Measurements from ENCODE around the gene DYRK1A. TPM values are rescaled to one million over a fixed set of nuclear protein-coding genes. Genes with fewer than 3 reads are reported as not detected.

Gene DYRK1A
- total and polyA plus RNA-seq, 10 of the 15 experiments (the other 5 are each of a cell fraction or from before 2014, with no cell fraction given): 2.4 to 68.6 (median 30.7) TPM

GRCh38 chr21:37478794-37479193 lies 112.2 kb downstream of the DYRK1A start:
- BruUV-seq (replicated peaks): no TSS peak

More at GRCh38 chr21:37478794-37479193, 112.2 kb downstream of the DYRK1A start:
- Histone ChIP-seq H3K27ac (ENCODE audit: control insufficient read depth, insufficient read depth) (no peak overlapping the region), H3K36me3 (ENCODE audit: control insufficient read depth in 2 of 2, insufficient read depth in 2 of 2, low read length in 1 of 2) (peaks cover 8 to 27% of the 10 kb centered on the region in 2 experiments), H2AFZ (ENCODE audit: control insufficient read depth, low read depth, low read length) (no peak overlapping the region), H3K4me1 (ENCODE audit: control insufficient read depth, insufficient read depth, low read length) (no peaks in the 10 kb centered on the region), H3K79me2 (ENCODE audit: control insufficient read depth, insufficient read depth, low read length) (peaks cover 27% of the 10 kb centered on the region), H3K4me2 (ENCODE audit: control insufficient read depth, insufficient read depth) (no peak overlapping the region), H3K27me3 (replicated peaks in 1 of 2; ENCODE audit: control insufficient read depth in 2 of 2, insufficient read depth in 2 of 2, low read length in 1 of 2) (no peaks in the 10 kb centered on the region), H3K9me3 (replicated peaks; ENCODE audit: control insufficient read depth, insufficient read depth, low read length) (no peaks in the 10 kb centered on the region), H3K9ac (ENCODE audit: control insufficient read depth, insufficient read depth, low read length) (no peak overlapping the region), H3K4me3 (no peak overlapping the region), H4K20me1 (ENCODE audit: control insufficient read depth, insufficient read depth) (no peaks in the 10 kb centered on the region; the same call in 1 of the 2 replicates)
- RAD21 ChIA-PET (ENCODE audit: unreplicated experiment): interaction anchor here (0.7 to 1.8 kb wide), 3 partner anchors 9 to 204 kb away, joined by 3 to 6 read pairs (median 4); no protein-coding TSS in a partner anchor
- WGBS (ENCODE audit: insufficient coverage, insufficient replicate concordance, low lambda C conversion rate, missing lambda C conversion rate): 100% methylated on average over 1 of the region's 1 CpG
- SMC1A ChIA-PET (ENCODE audit: uncharacterized antibody, unreplicated experiment): interaction anchor here (0.7 to 1.6 kb wide), 3 partner anchors 12 to 171 kb away, joined by 3 to 4 read pairs (median 3); no protein-coding TSS in a partner anchor
- no peak for DNase-seq (ENCODE audit: low read depth, low spot score)
- POLR2A ChIA-PET: no interaction called here
- no peak for ATAC-seq
- TF ChIP-seq NFIC (IDR thresholded peaks at IDR 0.05; ENCODE audit: low read depth, low read length) (no peak), SMAD5 (IDR thresholded peaks at IDR 0.05; ENCODE audit: low read depth) (no peak), TAF1 (IDR thresholded peaks at IDR 0.05; ENCODE audit: borderline replicate concordance, low read depth, low read length) (no peak), KAT2A (conservative IDR thresholded peaks at IDR 0.05; ENCODE audit: control insufficient read depth, low read depth, low read length) (no peak), TBL1XR1 (IDR thresholded peaks at IDR 0.05; ENCODE audit: low read depth, low read length) (no peak), SREBF1 (IDR thresholded peaks at IDR 0.05; ENCODE audit: low read length) (no peak), PRDM15 (CRISPR knock-in tag; IDR thresholded peaks at IDR 0.05) (no peak)
- TF ChIP-seq, protein P1, sequence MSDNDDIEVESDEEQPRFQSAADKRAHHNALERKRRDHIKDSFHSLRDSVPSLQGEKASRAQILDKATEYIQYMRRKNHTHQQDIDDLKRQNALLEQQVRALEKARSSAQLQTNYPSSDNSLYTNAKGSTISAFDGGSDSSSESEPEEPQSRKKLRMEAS (IDR thresholded peaks at IDR 0.05; ENCODE audit: low read depth, low read length): no peak
- CTCF ChIA-PET: interaction anchor here (0.9 to 2.1 kb wide), 7 partner anchors 10 to 312 kb away, joined by 3 to 7 read pairs (median 4); no protein-coding TSS in a partner anchor
- in situ Hi-C loops (cut with MboI): no loop called here
- intact Hi-C loops (cut with micrococcal nuclease; ENCODE audit: unreplicated experiment): no loop called here
- no peak for FAIRE-seq

Measured in GM12878 (cell line).